Measurements from ENCODE around the gene DYRK1A. TPM values are rescaled to one million over a fixed set of nuclear protein-coding genes. Genes with fewer than 3 reads are reported as not detected.
"Not testable (repeated sequence)": the region's sequence is repeated elsewhere in the genome, so short reads cannot be mapped to it uniquely, and the experiment has no call there.

Gene DYRK1A
- total RNA-seq, 1 donor from 2014 or later, result 108 TPM

- Mint-ChIP-seq H3K4me1 (no peaks in the 10 kb centered on the region), H3K27me3 (ENCODE audit: insufficient read depth, low read depth) (no peaks in the 10 kb centered on the region), H3K27ac (no peak overlapping the region), H3K4me3 (no peak overlapping the region), H3K9me3 (peaks cover 16% of the 10 kb centered on the region), H3K36me3 (peaks cover 1% of the 10 kb centered on the region)
- H3K9me3 ChIP-seq (ENCODE audit: low read depth), result no peaks in the 10 kb centered on the region
- TF ChIP-seq CTCF (IDR thresholded peaks at IDR 0.05), result no peak
- TF ChIP-seq EZH2 (IDR thresholded peaks at IDR 0.05), result no peak
- TF ChIP-seq EZH2phosphoT487 (IDR thresholded peaks at IDR 0.05), result no peak
- no peaks in the 10 kb centered on the region for H3K4me1 ChIP-seq
- H3K36me3 ChIP-seq, result no peaks in the 10 kb centered on the region
- H3K9ac ChIP-seq, result no peak overlapping the region
- H2AFZ ChIP-seq (replicated peaks), result no peak overlapping the region
- DNase-seq (ENCODE audit: low spot score), result no peak
- no peaks in the 10 kb centered on the region for H4K20me1 ChIP-seq (ENCODE audit: low read depth)
- no peaks in the 10 kb centered on the region for H3K27me3 ChIP-seq
- H3K27ac ChIP-seq, result no peak overlapping the region
- H3K4me3 ChIP-seq, result no peak overlapping the region
- no peaks in the 10 kb centered on the region for H3F3A ChIP-seq (ENCODE audit: low read depth)
- H3K4me2 ChIP-seq, result no peak overlapping the region
- H3K79me2 ChIP-seq (ENCODE audit: low read depth), result no peaks in the 10 kb centered on the region
These were observed 172.5 kb downstream of the DYRK1A start for GRCh38 chr21:37538971-37539590.

DNA sequence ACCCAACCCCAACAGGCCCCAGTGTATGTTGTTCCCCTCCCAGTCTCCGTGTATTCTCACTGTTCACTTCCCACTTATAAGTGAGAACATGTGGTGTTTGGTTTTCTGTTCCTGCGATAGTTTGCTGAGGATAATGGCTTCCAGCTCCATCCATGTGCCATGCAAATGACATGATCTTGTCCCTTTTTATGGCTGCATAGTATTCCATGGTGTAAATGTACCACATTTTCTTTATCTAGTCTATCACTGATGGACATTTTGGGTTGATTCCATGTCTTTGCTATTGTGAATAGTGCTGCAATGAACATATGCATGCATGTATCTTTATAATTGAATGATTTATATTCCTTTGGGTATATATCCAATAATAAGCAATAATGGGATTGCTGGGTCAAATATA is 174.6 kb downstream of the DYRK1A start:
- not testable (repeated sequence) for H3K4me1 ChIP-seq; H4K20me1 ChIP-seq (ENCODE audit: low read depth); H3K9ac ChIP-seq; H2AFZ ChIP-seq (replicated peaks); H3K36me3 ChIP-seq; H3K36me3 Mint-ChIP-seq; H3K27ac ChIP-seq; H3F3A ChIP-seq (ENCODE audit: low read depth); DNase-seq (ENCODE audit: low spot score); H3K4me3 ChIP-seq; H3K79me2 ChIP-seq (ENCODE audit: low read depth); H3K4me1 Mint-ChIP-seq; H3K9me3 ChIP-seq (ENCODE audit: low read depth); H3K4me2 ChIP-seq; H3K4me3 Mint-ChIP-seq; H3K9me3 Mint-ChIP-seq; H3K27me3 Mint-ChIP-seq (ENCODE audit: insufficient read depth, low read depth); H3K27ac Mint-ChIP-seq; H3K27me3 ChIP-seq

GRCh38 chr21:37542512-37542911 is 175.9 kb downstream of the DYRK1A start:
- Histone ChIP-seq H3K4me2 (no peak overlapping the region), H4K20me1 (ENCODE audit: low read depth) (no peaks in the 10 kb centered on the region), H2AFZ (replicated peaks) (no peak overlapping the region), H3K4me3 (no peak overlapping the region), H3K36me3 (no peaks in the 10 kb centered on the region), H3K4me1 (no peaks in the 10 kb centered on the region), H3K27ac (no peak overlapping the region), H3K27me3 (no peaks in the 10 kb centered on the region), H3K79me2 (ENCODE audit: low read depth) (no peaks in the 10 kb centered on the region), H3K9ac (no peak overlapping the region), H3K9me3 (ENCODE audit: low read depth) (no peaks in the 10 kb centered on the region), H3F3A (ENCODE audit: low read depth) (no peaks in the 10 kb centered on the region)
- TF ChIP-seq CTCF (IDR thresholded peaks at IDR 0.05) (no peak), EZH2phosphoT487 (IDR thresholded peaks at IDR 0.05) (no peak), EZH2 (IDR thresholded peaks at IDR 0.05) (no peak)
- DNase-seq (ENCODE audit: low spot score), result no peak
- H3K36me3 Mint-ChIP-seq, result no peaks in the 10 kb centered on the region
- no peaks in the 10 kb centered on the region for H3K4me1 Mint-ChIP-seq
- no peaks in the 10 kb centered on the region for H3K27me3 Mint-ChIP-seq (ENCODE audit: insufficient read depth, low read depth)
- no peak overlapping the region for H3K4me3 Mint-ChIP-seq
- peaks cover 5% of the 10 kb centered on the region for H3K9me3 Mint-ChIP-seq
- H3K27ac Mint-ChIP-seq, result no peak overlapping the region

DNA sequence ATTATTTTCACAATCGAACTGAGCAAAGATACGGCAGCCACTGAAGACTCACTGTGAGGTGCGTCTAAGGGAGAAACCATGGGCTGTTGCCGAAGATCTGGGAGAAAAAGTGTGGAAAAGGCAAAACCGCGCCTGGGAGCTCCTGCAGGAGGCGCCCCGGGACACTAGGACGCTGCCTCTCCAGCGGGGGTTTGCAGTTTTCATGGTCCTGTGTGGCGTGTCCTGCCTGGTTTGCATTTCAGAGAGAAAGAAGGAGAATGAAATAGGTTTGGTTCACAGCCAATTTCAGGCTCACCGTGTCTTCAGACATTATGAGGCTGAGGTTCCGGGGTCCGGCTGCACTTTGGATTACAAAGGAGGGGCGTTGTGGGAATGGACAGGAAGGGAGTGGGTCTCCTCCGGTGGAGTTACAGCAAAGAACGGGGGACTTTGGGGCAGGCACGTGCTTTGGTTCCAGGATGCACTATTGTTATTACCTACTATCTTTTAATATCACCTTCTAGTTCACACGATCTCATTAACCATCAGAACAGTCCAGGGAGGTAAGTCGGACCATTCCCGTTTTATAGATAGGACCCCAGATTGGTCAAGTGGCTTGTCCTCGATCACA is 179.8 kb downstream of the DYRK1A start:
- no peaks in the 10 kb centered on the region for H3K9me3 ChIP-seq (ENCODE audit: low read depth)
- H3K4me1 ChIP-seq, result no peaks in the 10 kb centered on the region
- Mint-ChIP-seq H3K36me3 (no peaks in the 10 kb centered on the region), H3K27me3 (ENCODE audit: insufficient read depth, low read depth) (peaks cover 5% of the 10 kb centered on the region), H3K27ac (no peak overlapping the region), H3K4me3 (no peak overlapping the region), H3K9me3 (peaks cover 5% of the 10 kb centered on the region), H3K4me1 (peaks cover 10% of the 10 kb centered on the region)
- no peaks in the 10 kb centered on the region for H3K36me3 ChIP-seq
- no peak for TF ChIP-seq EZH2phosphoT487 (IDR thresholded peaks at IDR 0.05)
- TF ChIP-seq CTCF (IDR thresholded peaks at IDR 0.05), result no peak
- TF ChIP-seq EZH2 (IDR thresholded peaks at IDR 0.05), result no peak
- H3K79me2 ChIP-seq (ENCODE audit: low read depth), result no peaks in the 10 kb centered on the region
- H3F3A ChIP-seq (ENCODE audit: low read depth), result no peaks in the 10 kb centered on the region
- H3K9ac ChIP-seq, result no peak overlapping the region
- no peaks in the 10 kb centered on the region for H4K20me1 ChIP-seq (ENCODE audit: low read depth)
- DNase-seq (ENCODE audit: low spot score), result no peak
- H3K27me3 ChIP-seq, result no peaks in the 10 kb centered on the region
- H3K27ac ChIP-seq, result no peak overlapping the region
- H3K4me2 ChIP-seq, result no peak overlapping the region
- no peak overlapping the region for H3K4me3 ChIP-seq
- no peak overlapping the region for H2AFZ ChIP-seq (replicated peaks)

Measured in neural progenitor cell (in vitro differentiated cells).